Right forelimb (tissue), 1 donor: Measurements from ENCODE around the gene ZCCHC10.
"Not testable (repeated sequence)": the region's sequence is repeated elsewhere in the genome, so short reads cannot be mapped to it uniquely, and the experiment has no call there.

ENCODE experiments used
- DNase-seq: peaks from one replicate; pipeline ENCODE4 v3.0.0-alpha.2; 2018

ZCCHC10 gene

GRCh38 chr5:132972436-132972828 is 53.9 kb downstream of the ZCCHC10 start:
- not testable (repeated sequence) for DNase-seq

DNA sequence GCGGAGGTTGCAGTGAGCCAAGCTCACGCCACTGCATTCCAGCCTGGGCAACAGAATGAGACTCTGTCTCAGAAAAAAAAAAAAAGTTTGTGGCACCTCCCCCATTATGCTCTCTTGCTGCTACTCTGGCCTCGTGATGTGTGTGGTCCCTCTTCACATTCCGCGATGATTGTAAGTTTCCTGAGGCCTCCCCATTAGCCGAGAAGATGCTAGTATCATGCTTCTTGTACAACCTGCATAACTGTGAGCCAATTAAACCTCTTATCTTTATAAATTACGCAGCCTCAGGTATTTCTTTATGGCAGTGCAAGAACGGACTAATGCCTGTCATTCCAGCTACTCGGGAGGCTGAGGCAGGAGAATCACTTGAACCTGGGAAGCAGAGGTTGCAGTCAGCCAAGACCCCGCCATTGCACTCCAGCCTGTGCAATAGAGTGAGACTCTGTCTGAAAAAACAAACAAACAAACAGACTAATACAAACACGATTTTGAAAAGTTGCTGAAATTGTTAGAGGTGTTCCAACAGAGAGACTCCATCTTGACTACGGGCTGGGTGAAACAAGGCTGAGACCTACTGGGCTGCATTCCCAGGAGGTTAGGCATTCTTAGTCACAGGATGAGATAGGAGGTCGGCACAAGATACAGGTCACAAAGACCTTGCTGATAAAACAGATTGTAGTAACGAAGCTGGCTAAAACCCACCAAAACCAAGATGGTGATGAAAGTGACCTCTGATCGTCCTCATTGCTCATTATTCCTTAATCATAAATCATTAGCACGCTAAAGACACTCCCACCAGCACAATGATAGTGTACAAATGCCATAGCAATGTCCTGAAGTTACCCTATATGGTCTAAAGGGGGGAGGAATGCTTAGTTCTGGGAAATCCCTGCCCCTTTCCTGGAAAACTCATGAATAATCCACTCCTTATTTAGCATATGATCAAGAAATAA is 54.6 kb downstream of the ZCCHC10 start:
- no peak for DNase-seq

DNA sequence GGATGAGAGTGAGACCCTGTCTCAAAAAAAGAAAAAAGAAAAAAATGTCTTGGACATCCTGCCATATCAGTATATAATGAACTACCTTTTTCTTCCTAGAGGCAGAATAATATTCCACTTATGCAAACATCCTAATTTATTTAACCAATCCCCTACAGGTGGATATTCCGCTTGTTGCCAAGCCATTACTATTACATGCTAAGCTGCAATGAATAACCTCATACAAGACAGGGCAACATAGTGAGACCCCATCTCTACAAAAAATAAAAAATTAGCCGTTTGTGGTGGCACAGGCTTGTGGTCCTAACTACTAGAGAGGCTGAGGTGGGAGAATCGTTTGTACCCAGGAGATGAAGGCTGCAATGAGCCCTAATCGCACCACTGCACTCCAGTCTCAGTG is 61.2 kb downstream of the ZCCHC10 start:
- no peak for DNase-seq

DNA sequence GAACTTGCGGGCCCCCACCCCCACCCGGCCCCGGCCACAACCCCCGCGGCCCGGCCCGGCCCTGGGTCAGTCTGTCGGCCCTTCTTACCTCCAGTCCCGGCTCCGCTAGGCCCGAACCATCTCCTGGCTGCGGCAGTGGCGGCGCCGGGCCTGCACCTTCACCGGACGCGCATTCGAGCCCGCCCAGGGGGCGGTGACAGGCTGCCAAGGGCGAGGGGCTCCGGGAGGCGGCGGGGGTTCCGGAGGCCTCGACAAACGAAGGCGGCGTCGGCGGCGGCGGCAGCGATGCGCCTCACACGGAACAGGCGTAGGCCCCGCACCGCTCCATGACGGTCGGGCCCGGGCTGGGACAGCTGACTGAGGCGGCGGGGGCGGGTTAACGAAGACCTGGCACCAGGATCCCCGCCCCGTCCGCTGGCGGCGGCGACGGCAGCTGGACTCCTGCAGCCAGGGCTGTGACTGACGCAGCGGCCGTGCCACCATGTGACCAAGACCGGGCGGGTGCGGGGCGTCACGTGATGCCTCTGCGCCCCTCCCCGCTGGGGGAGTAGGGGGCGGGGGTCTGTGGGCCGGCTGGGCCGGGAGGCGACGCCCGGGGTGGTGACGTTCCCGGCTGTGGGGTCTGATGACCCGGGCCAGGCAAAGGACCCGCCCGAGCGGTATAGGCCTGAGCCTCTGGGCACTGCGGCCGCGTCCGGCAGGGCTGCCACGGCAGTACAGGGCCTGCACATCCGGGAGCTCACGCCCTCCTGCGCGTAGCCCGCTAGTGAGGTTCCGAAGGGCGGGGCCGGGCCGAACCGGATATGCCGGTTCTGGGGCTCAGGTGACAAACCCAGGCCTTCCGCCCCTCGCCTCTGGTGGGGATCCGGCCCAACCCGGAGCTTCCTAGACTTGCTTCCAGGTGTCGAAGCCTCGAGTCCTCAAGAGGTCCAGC is 62.9 kb downstream of the ZCCHC10 start, which contains the start of gene AFF4:
Gene AFF4 (minus strand): TSS at position 464 of the 934 bp plus-strand sequence. CDS start 26,445 bp downstream, outside the sequence.
- DNase-seq: peak; percentile 98

DNA sequence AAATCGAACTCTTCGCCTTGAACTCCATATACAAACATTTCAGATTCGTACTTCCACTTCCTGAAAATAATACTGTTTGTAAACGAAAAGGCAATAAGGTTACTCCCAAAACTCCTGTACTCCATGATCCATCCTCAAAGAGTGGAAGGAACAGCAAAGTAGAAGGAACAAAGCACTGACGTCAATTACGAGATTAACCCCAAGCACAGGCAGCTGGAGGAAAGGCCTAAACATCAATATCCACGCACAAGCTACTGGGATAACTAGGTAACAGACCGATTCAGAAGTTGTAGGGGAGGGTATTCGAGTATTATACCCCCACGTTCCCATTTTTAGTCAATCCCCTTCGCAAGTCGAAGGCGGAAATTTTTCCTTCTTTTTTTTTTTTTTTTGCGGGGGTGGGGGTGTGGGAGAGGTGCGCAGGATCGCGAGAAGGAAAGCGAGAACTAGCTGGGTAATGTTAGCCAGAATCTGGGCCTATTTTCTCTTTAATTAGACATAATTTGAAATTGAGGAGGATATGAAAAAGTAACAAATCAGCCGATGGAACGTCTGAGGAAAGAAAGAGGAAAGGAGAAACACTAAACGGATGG is 63.8 kb downstream of the ZCCHC10 start:
- DNase-seq: peak; percentile 62

- no peak for DNase-seq
These were observed 64.5 kb downstream of the ZCCHC10 start for GRCh38 chr5:132961887-132962286.

DNA sequence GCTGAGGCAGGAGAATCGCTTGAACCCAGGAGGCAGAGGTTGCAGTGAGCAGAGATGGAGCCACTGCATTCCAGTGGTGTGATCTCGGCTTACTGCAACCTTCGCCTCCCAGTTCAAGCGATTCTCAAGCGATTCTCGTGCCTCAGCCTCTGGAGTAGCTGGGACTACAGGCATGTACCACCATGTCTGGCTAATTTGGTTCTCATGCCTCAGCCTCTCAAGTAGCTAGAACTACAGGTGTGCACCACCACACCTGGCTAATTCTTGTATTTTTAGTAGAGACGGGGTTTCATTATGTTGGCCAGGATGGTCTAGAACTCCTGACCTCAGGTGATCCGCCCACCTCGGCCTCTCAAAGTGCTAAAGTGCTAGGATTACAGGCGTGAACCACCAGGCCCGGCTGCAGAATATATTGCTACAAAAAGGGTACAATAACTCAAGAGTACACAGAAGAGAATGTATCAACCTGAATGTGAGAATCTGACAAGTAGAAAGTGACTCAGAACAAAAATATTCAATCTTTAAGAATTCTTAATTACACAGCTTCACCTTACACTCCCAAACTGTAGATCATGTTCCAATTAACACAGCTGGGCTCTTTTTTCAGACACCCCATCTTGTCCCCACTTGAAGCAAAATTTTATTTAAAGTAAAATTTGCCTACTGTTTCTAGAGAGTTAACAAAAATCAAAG is 65.1 kb downstream of the ZCCHC10 start:
- DNase-seq: not testable (repeated sequence)

- not testable (repeated sequence) for DNase-seq
These were observed 70.1 kb downstream of the ZCCHC10 start for GRCh38 chr5:132956166-132956799.

- DNase-seq: no peak
These were observed 72.6 kb downstream of the ZCCHC10 start for GRCh38 chr5:132953710-132954109.

DNA sequence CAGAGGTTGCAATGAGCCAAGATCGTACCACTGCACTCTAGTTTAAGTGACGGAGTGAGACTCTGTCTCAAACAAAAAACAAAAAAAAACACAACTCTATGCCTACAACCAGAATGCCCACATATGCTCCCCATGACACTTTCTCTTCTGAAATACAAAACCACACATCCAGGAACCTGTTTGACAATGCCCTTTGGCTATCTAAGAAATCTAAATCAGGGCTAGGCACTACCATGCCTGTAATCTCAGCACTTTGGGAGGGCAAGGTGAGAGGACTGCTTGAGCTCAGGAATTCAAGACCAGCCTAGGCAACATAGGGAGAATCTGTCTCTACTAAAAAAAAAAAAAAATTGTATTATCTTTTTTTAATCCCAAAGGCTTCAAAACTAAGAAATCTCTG is 73.5 kb downstream of the ZCCHC10 start:
- DNase-seq: no peak

DNA sequence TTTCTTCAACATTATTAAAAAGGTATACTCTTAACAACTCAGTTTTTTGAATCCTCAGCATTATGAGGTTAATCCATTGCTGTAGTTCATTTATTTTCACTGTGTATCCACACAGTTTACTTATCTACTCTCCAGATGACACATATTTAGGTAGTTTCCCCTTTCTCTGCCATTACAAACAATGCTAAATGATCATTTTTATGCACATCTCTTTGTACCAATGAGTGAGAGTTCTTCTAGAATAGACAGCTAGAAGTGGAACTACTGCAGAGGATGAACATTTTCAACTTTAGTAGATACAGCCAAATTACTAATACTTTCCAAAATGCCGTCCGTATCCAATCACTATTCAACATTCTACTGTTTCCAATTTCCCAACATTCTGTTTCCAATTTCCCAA is 74.5 kb downstream of the ZCCHC10 start:
- DNase-seq: no peak

DNA sequence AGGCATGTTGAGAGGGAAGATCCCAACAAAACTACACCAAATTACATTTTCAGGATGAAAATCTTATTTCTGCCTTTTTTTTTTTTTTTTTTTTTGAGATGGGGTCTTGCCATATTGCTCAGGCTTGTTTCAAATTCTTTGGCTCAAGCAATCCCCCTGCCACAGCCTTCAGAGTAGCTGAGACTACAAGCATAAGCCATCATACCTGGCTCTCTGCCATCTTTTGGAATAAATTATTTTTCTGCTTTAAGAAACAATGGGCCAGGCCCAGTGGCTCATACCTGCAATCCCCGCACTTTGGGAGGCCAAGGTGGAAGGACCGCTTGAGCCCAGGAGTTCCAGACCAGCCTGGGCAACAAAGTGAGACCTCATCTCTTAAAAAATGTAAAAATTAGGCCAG is 77.2 kb downstream of the ZCCHC10 start:
- no peak for DNase-seq

- no peak for DNase-seq
These were observed 78.7 kb downstream of the ZCCHC10 start for GRCh38 chr5:132947671-132948070.
